ENCODE results near the gene FMNL2.

The FMNL2 gene

DNA sequence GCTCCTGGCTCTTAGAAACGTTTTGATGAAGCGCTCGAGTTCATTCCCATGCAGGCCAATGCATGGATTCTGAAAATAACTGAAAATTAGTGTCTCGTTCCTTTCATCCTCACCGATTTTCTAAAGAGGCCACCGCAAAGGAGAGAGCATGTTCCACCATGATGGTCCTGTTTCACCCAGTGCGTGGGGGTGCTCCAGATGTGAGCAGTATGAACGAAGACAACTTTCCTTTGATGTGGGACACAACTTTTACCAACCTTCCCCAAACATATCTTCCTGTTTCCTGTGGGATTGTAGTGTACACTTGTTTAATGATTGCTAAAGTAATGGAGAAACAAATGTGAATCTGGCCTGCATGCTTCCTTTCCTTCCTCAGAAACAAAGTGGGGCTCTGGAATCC, 267.8 kb downstream of the FMNL2 start:
- no peak for DNase-seq (ENCODE audit: low read depth in 1 of 2, low spot score in 1 of 2)

DNA sequence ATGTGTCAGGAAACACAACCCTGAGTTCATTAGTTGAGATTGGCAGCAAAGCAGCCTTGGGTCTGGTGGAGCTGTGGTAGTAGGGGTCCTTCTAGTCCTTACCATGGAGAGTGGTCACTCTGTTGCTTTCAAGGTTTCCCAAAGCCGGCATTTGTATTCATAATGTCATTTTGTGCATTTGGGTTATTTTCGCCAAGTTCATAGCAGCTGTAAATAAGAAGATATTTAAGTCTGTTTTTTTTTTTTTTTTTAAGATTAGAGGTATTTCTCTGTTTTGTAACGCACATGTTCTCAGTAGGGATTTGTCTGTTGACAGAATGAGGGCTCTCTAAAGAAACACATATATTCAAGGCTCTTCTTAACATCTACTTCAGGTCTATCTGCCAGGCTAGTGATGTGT, 268.2 kb downstream of the FMNL2 start:
- DNase-seq (ENCODE audit: low read depth in 1 of 2, low spot score in 1 of 2), result no peak

DNA sequence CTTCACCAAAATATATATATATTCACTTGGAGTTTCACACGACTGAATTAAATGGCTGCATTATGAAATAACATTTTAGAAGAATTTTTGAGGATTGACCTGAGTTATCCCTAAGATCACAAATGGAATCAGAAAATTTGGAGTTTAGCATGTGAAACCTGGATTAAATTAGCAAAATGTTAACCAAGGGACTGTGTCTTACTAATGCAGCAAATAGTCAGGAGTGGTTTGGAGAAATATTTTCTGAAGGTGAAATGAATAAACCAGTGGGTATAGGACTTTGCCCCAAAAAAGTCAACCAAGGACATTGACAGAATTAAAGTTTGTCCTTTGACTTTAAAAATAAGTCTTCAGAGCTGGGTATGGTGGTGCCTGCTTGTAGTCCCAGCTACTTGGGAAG, 271.1 kb downstream of the FMNL2 start:
- no peak for DNase-seq (ENCODE audit: low read depth in 1 of 2, low spot score in 1 of 2)

DNA sequence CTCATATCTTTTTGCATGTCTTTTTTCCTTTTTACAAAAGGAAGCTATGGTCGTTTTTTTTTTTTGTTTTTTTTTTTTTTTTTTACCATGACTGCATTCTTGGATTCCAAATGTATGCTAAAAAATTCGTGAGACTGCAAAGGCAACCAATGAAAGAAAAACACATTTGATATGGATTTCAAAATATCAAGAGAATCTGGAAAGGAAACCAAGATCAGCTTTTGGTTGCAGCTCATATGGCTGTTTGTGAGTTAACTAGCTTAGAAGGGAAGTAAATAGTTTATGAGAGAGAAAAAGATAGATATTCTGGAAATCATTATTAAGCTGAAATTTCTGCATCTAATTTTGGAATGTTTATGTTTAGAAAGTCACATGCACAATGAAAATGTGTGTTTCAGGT, 272.0 kb downstream of the FMNL2 start:
- DNase-seq (ENCODE audit: low read depth in 1 of 2, low spot score in 1 of 2), result no peak

DNA sequence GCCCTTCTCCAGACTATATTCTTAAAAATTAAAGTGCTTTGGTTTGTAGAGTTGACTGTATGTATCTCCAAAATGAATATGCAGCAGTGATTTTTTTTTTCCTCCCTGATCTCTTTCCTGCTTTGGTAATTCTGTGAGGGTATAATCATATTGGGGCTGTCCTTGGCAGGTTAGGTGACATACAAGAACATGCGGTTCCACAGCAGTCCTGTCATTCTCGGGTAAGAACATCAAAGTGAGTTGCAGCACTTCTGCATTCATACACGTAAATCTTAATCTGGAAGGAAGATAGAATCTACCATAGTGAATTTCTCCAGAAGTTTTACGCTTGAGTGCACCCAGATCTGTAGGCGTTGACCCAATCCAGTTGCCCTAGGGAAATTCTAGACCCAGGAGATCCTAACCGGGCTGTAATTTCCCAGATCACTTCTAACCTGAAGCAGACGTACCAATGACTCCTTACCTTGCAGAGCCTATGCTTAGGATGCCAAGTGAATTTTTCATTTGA, 272.9 kb downstream of the FMNL2 start:
- no peak for DNase-seq (ENCODE audit: low read depth in 1 of 2, low spot score in 1 of 2)

DNA sequence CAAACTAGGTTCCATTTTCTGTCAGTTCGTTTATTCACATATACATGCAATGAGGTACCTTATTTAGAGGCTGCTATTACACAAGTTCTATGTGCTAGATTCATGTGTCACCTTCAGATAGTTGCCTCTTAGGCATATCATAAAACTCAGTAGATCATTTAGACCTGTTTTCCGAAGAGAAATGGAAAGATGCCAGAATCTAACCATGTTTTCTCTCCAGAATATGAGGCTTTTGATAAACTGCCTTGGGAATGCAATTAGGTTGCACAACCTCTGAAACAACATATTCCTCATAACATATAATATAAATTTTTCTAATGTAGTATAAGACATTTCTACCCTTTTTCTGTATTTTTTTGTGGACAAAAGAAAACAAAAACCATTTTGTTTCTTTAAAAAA, 274.2 kb downstream of the FMNL2 start:
- no peak for DNase-seq (ENCODE audit: low read depth in 1 of 2, low spot score in 1 of 2)

DNA sequence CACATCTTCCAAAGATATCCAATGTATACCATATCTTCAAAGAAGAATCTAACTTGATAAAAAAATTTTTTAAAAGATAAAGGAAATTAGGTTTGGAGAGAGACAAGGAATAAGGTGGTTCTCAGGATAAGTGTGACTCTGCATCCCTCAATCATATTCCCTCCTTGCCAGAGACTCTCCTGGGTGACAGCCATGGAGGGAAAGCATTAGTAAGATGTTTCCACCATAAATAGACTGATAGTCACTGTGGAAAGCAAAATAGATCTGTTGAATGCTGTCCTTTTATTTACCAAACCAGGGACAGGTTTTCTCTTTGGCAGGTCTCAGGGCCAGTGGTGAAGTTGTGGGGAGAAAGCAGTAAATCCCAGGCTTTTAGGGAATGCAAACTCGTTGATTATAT, 274.7 kb downstream of the FMNL2 start:
- DNase-seq (ENCODE audit: low read depth in 1 of 2, low spot score in 1 of 2), result no peak

DNA sequence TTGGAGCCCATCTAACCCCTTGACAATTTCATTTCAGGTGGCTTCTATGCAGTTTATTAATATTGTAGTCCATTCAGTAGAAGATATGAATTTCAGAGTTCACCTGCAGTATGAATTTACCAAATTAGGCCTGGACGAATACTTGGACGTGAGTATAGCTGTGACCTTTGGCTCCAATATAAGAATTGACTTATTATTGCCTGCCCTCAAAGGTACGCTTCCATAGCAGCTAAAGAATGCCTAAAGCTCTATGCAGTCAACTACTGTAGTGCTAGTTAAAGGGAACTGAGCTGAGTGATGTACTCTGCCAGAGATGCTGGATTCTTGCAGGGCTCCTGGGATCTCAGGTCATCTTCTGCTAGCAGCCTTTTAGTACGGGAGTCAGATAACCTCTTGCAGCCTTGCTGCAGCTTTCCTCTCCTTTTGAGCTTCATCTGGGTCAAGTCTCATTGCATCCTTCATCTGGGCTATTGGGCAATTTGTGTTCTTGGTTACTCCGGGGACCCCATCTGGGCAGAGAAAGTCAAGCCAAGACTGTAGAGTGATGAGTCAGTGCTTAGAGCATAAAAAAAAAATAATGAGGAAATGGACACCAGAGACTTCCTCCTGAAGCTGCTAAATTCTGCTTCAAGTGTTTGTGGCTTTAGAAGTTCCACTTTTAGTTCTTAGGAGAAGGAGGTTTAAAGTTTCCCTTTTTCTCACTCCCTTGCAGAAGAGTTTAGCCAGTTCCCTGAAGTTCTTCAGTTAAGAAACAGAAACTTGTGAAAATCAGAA, 276.7 kb downstream of the FMNL2 start:
- no peak for DNase-seq (ENCODE audit: low read depth in 1 of 2, low spot score in 1 of 2)

DNA sequence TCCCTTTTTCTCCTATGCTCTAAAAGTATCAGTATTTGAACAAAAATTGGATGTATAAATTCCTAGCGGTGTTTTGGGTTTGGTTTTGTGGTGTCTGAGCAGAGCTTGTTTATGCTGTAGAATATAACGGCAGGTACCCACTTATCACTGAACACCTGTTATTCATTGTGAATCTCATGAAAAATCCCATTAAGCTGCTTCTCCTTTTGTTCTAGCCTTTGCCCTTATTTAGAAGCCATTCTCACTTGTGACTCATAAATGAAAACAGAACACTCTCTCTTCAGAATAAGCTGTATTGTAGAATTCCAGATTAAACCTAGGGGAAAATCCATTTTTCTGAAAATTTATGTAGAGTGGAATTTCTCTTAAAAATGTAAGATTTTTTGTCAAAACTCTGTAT, 278.3 kb downstream of the FMNL2 start:
- no peak for DNase-seq (ENCODE audit: low read depth in 1 of 2, low spot score in 1 of 2)

DNA sequence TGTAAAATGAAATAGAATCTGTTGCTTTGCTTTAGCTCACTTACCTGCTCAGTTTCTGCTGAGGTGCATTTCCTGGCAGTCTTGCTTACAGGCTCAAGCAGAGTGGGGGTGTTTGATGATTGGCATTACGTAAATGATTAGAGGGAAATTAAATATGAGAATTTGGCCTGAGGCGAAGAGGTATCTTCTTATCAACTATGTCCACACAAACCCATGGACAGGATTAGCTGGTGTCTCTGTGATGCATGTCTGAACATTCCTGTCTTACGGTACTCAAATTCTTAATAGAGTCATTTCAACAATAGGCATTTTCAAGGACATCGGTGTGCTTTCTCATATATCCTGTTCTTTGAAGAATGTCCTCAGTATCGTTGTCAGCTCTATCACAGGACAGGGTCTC, 280.2 kb downstream of the FMNL2 start:
- no peak for DNase-seq (ENCODE audit: low read depth in 1 of 2, low spot score in 1 of 2)

DNA sequence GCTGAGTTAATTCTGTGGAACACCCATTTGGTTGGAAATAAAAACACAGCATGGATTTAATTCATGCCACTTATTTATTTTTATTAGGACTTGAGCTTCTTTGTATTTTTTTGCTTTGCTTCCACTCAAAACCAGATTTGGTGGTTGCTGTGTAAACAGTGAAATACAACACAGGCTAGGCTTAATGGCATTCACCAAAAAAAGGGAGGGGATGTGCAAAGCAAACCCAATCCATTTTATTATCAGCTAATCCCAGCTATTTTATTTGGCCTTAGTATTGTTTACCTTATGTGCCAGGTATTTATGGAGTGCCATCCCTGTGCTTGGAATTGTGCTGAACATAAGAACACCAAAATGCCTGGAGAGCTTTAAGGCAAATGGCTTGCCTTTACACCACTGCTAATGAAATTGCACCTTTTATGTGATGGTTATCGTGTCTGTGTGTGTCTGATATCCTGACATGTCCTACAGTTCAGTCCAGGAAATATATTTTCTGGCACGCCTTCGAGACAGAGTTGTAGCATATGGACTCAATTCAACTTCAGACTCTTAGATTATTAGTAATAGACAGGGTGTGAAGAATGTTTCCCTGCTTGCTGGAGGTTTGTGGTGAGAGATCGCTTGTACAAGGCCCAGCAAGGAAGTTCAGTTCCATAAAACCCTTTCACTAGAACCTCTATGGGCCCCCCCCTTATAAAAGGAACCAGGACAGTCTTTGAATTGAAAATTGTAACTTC, 282.6 kb downstream of the FMNL2 start:
- DNase-seq (ENCODE audit: low read depth in 1 of 2, low spot score in 1 of 2), result no peak

DNA sequence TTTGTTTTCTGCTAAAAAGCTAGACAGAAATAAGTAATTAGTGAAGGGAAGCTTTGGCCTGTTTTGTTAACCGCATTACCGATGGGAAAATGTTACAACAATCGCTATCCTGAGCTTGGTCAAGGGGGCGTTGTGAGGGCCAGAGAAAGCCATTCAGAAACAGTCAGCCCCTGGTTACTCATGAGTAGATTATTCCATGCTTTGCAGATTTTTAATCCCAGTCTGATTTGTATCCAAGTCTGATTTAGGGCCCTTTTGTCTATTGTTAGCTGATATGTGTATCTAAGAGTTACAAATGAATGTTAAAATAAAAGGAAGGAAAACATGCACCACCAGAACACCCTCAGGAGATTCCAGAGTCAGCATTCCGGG, 283.2 kb downstream of the FMNL2 start:
- DNase-seq (ENCODE audit: low read depth in 1 of 2, low spot score in 1 of 2), result no peak

DNA sequence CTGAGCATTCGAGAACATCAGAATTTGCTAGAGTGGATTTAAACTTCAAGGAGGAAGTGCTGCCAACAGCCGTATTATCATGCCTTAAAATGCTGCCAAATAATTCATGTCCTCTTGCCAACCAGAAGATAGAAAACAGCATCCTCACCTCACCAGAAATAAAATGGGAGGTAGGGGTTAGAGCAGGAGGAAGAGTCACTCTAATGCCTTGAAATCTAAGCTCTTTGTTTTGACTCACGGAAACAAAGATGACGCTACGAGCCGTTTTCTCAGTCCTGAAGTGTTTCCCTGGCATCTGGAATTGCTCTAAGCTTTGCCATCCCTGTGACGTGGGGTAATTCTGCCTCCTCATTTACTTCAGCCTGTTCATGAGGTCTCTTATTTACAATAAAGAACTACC, 285.2 kb downstream of the FMNL2 start:
- DNase-seq (ENCODE audit: low read depth in 1 of 2, low spot score in 1 of 2), result no peak

DNA sequence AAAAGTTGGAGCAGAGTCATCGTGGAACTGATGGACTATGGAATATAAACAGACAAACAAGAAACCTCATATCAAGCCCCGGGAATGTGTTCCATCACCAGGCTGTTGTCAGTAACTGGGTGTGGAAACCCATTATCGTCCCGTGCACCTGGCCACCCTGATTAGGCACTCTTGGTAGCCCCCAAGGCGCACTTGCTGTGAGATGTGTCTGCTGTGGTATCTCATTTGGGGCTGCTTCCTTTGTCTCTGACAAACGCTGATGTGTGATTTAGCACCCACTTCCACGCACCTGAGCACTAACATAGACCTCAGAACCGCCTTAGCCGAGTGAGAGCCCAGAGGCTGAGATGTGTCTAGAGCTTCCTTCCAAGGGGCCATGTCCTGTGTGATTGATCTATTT, 286.0 kb downstream of the FMNL2 start:
- no peak for DNase-seq (ENCODE audit: low read depth in 1 of 2, low spot score in 1 of 2)

DNA sequence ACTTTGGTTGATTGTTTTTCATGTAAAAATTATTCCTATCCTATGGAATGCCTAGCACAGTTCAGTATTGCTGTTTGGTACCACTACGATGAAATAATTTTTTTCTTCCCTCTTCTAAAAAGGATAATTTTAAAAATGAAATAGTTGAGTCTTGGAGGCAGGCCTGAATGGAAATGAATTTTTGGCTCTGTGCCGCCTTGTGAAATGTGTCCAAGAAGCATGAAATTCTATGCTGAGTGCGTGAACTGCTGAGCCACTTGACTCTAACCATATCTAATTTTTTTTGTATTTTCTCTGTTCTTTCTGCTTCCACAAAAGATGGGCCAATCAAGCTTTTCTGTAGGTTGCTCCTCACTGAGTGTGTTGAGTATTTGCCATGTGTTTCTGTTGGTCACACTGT, 287.2 kb downstream of the FMNL2 start:
- no peak for DNase-seq (ENCODE audit: low read depth in 1 of 2, low spot score in 1 of 2)

DNA sequence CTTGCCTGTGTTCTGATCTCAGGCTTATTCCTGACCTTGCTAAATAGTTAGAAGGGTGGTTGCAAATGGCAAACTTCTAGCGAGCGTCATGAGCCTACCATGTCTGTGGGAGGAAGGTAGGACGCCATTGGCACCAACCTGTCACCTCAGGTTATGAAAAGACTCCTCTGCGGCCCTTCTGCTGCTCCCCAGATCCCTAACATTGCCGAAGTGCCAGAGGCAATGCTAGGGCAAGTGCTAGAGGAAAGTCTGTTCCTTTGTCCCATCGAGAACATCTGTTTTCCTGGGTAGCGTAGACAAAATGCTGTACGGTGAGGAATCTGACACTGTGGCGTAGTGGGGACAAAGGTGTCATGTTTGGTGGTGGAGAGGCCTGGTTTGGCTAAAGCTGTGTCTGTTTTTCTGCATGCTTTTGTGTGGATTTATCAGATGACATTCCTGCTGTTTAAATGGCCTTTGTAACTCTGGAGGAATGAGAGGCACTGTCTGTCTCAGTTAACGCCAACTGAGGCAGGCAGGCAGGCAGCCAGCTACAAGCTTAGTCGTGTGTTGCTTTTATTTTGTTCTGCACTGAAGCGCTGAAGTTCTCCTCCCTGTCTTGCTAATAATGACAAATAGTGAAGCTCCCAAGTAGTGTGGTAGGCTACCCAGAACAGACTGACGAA, 288.2 kb downstream of the FMNL2 start:
- no peak for DNase-seq (ENCODE audit: low read depth in 1 of 2, low spot score in 1 of 2)

DNA sequence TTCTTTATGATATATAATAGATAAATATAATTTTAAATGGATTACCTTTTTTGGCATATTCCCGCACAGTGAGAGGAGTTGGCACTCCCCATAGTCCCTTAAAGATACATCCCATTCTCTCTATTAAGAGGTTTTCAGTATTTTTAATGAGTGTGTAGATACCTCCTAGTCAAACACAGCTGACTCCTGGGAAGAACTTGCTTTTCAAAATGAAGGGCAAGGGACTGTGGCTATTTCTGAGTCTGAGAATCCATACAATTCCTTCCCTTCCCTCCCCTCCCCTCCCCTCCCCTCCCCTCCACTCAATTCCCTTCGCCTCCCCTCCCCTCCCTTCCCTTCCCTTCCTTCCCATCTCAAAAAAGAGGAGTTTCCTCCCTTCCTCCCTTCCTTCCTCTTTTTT, 288.8 kb downstream of the FMNL2 start:
- no peak for DNase-seq (ENCODE audit: low read depth in 1 of 2, low spot score in 1 of 2)

DNA sequence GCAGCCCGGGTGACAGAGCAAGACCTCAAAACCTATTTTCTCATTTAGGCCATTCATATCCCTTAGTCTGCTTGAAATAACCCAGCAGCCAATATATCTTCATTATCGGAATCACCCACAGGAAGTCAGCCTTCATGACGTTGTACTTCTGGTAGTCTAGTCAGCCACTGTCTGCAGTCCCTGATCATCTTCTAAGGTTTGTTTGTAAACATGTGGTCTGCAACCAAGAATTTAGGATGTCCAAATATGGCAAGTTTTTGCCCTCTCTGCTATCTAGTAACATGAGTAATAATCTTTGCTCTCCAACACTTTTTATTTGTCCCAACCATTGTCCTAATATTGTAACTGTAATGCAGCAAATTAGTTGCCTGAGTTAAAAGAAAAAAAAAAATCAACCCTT, 289.8 kb downstream of the FMNL2 start:
- DNase-seq (ENCODE audit: low read depth in 1 of 2, low spot score in 1 of 2), result no peak

DNA sequence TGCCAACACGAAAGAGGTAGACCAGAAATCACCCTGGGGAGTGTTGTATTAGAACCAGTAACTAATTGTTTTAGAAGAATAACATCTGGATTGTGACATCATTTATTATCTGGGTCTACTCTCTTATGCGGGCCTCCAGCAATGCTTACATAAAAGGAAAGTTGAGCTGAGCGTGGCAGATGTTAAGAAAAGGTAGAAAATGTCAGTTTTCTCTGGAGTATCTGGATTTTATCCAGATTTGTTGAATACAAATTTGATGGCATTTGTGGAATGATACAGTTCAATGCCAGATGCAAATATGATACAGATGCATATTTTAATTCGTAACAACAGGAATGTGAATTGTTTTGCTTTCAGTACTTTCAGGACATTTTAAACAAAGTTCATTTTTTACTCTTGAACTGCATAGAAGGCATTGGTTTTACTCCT, 292.0 kb downstream of the FMNL2 start:
- no peak for DNase-seq (ENCODE audit: low read depth in 1 of 2, low spot score in 1 of 2)

DNA sequence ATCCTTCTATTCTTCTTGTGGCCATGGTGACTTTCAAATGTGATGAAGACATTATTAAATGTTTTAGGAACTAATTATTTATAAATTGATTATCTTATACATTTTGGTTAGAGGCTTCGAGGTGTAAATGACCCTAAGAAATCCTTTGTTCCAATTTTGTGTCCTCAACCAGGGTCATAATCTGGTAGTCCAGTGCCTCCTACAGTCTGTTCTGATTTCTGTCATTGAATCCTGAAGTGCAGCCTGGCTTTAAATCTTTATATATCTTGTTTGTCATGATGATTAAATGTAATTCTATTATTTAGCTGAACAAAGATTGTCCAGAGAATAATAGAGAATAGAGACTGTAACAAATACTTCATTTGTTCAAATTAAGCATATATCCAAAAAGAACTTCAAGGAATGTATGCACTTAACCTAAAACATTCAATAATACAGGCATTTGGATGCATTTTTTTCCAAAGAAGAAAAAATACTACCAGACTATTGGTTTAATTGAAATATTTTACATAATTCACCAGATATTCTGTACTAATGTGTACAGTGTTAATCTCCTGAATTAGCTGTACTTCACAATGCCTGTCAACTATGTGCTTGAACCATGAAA, 292.5 kb downstream of the FMNL2 start:
- DNase-seq (ENCODE audit: low read depth in 1 of 2, low spot score in 1 of 2), result no peak

DNA sequence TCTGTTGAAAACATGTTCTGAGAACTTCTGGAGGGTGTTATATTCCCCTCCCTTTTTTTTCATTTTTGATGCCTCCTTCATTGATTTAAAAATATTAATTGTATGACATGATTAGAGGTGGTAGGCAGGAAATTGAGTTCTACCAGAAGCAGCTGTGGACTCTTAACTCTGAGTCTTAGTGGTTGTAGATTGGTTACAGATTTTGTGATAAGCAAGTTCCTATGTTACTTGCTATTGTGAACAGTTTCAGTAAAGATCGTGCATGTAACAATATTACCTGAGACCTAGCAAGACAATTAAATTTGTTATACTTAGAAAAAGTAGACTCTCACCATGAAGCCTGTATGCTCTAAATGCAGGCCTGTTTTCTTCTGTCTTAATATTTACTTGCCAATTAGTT, 294.2 kb downstream of the FMNL2 start:
- DNase-seq (ENCODE audit: low read depth in 1 of 2, low spot score in 1 of 2), result no peak

DNA sequence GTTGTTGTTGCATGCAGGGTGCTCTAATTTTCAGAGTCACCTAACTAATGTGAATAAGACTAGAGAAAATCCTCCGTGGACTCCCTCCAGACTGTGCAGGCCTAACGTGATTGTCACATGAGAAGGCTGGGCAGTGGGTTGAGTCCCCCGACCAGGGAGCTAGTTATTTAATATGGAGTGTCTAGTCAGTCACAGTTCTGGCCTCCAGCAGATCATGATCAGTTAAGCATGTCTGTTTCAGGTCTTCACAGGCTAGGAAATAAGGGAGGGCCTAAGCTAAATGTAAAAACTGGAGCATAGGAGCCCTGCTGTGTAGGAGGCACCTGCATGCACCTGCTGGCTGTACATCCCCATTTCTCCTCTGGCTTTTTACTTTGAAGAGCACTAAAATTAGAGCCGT, 295.5 kb downstream of the FMNL2 start:
- no peak for DNase-seq (ENCODE audit: low read depth in 1 of 2, low spot score in 1 of 2)
